ENCODE data around the gene ASPDH.

ASPDH gene

DNA sequence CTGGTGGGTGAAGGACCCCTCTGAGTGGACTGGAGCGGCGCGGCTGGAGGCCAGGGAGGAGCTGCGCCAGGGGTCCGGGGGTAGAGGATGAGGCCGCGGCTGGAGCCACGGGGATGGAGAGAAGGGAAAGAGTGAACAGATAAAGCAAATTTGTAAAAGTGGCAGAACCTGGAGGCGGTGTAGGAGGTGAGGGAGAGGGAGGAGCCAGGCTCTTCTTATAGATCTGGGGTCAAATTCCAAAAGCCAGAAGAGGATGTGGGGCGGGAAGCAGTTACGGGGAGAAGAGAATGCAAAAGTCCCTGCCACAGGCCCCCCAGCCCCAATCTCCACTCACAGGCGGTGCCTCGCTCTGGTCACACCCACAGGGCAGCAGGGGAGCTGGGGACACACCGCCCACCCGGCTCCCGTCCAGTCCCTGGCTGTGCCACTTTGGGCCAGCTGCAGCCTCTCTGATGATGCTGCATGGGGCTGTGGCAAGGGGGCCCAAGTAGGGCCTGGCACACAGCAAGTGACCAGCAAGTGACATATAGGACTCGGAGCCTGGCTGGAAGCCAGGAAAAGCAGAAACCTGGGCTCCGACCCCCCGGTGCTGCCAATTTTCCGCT is 43.4 kb upstream of the ASPDH start:
- no peak for DNase-seq (ENCODE audit: extremely low spot score)
- ChIA-PET CTCF (interaction anchor here (0.6 to 9.1 kb wide), 27 partner anchors 9 to 481 kb away, joined by 3 to 154 read pairs (median 5); partner anchors contain the start of genes JOSD2 and POLD1), POLR2A (no interaction called here)
- TF ChIP-seq, protein P1, sequence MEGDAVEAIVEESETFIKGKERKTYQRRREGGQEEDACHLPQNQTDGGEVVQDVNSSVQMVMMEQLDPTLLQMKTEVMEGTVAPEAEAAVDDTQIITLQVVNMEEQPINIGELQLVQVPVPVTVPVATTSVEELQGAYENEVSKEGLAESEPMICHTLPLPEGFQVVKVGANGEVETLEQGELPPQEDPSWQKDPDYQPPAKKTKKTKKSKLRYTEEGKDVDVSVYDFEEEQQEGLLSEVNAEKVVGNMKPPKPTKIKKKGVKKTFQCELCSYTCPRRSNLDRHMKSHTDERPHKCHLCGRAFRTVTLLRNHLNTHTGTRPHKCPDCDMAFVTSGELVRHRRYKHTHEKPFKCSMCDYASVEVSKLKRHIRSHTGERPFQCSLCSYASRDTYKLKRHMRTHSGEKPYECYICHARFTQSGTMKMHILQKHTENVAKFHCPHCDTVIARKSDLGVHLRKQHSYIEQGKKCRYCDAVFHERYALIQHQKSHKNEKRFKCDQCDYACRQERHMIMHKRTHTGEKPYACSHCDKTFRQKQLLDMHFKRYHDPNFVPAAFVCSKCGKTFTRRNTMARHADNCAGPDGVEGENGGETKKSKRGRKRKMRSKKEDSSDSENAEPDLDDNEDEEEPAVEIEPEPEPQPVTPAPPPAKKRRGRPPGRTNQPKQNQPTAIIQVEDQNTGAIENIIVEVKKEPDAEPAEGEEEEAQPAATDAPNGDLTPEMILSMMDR (IDR thresholded peaks at IDR 0.05; ENCODE audit: control extremely low read depth, extremely low read depth, low read depth, missing control alignments) = no peak

GRCh38 chr19:50556282-50557008 is 42.7 kb upstream of the ASPDH start:
- CTCF ChIA-PET = interaction anchor here (0.6 to 9.1 kb wide), 43 partner anchors 9 to 460 kb away, joined by 3 to 154 read pairs (median 4); partner anchors contain the start of genes JOSD2, KCNC3, NR1H2 and POLD1
- DNase-seq (ENCODE audit: extremely low spot score) = peak; percentile 91

DNA sequence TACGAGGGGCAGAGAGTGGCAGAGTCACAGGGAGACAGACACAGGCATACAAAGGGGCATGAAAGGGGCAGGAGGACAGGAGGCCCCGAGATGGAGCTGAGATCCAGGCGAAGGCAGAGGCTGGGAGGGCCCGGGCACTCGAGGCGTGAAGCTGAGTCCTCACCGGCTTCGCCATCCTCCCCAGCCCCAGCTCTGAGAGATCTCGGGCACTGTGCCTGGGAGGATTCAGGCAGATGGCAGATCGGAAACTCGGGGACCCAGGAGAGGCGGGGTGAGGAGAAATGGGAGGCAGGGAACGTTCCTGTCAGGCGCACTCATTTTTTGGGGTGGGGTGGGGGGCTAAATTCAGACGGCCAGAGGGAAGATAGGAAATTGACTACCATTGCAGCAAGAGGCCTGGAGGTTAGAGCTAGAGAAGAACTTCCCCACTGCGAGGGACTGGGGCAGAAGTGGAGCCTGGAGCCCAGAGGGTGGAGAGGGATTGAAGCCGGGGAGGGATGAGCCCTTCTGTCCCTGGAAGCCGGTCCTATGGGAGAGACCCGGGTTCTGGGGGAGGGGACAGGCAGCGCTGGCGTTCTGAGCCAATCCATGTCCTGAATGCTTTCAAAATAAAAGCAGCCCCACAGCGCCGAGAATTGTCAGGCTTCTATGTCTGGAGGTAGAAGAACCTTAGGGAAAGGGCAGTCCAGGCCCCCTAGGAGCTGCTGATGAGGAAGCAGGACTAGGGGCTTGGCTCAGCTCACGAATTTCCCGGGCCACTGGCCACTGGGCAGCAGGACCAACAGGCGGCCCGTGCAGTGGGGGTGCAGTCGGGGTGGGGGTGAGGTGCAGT is 42.0 kb upstream of the ASPDH start:
- ChIA-PET CTCF (interaction anchor here (0.6 to 9.1 kb wide), 40 partner anchors 8 to 461 kb away, joined by 3 to 154 read pairs (median 4); partner anchors contain the start of genes JOSD2, KCNC3, NR1H2 and POLD1), POLR2A (interaction anchor here (0.6 kb wide), 1 partner anchor 22 kb away, joined by 3 read pairs; no protein-coding TSS in a partner anchor)
- TF ChIP-seq, protein P1 (IDR thresholded peaks at IDR 0.05; ENCODE audit: control extremely low read depth, extremely low read depth, low read depth, missing control alignments) = no peak
- no peak for DNase-seq (ENCODE audit: extremely low spot score)

More at GRCh38 chr19:50556282-50557008, 42.7 kb upstream of the ASPDH start:
- POLR2A ChIA-PET = interaction anchor here (0.6 kb wide), 1 partner anchor 22 kb away, joined by 3 read pairs; no protein-coding TSS in a partner anchor
- TF ChIP-seq, protein P1 (IDR thresholded peaks at IDR 0.05; ENCODE audit: control extremely low read depth, extremely low read depth, low read depth, missing control alignments) = peak; percentile 91

- no peak for DNase-seq (ENCODE audit: extremely low spot score)
- POLR2A ChIA-PET = no interaction called here
- CTCF ChIA-PET = interaction anchor here (1.2 to 9.1 kb wide), 7 partner anchors 8 to 198 kb away, joined by 3 to 154 read pairs (median 10); no protein-coding TSS in a partner anchor
- TF ChIP-seq, protein P1 (IDR thresholded peaks at IDR 0.05; ENCODE audit: control extremely low read depth, extremely low read depth, low read depth, missing control alignments) = no peak
Measured at GRCh38 chr19:50555033-50555432, 41.3 kb upstream of the ASPDH start.

DNA sequence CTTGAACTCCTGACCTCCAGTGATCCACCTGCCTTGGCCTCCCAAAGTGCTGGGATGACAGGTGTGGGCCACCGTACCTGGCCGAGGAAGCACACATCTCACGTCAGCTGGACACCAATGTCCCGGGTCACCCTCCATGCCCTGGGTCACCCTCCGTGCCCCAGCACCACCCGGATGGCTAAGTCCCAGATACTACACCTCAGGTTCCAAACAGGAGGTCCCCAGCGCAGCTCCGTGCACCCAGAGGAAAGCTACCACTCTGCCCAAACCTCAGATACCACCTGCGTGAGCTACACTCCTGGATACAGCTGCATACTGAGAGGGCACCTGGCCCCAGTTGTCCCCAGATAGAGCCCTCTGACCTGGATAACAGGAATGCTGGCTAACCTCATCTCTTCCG is 40.5 kb upstream of the ASPDH start:
- TF ChIP-seq, protein P1 (IDR thresholded peaks at IDR 0.05; ENCODE audit: control extremely low read depth, extremely low read depth, low read depth, missing control alignments) = no peak
- ChIA-PET CTCF (interaction anchor here (1.6 to 9.1 kb wide), 2 partner anchors 15 to 197 kb away, joined by 5 to 154 read pairs; no protein-coding TSS in a partner anchor), POLR2A (no interaction called here)
- DNase-seq (ENCODE audit: extremely low spot score) = no peak

Measured in GM10248 (cell line).